Measurements from ENCODE around the gene MEIOSIN.

The MEIOSIN gene

DNA sequence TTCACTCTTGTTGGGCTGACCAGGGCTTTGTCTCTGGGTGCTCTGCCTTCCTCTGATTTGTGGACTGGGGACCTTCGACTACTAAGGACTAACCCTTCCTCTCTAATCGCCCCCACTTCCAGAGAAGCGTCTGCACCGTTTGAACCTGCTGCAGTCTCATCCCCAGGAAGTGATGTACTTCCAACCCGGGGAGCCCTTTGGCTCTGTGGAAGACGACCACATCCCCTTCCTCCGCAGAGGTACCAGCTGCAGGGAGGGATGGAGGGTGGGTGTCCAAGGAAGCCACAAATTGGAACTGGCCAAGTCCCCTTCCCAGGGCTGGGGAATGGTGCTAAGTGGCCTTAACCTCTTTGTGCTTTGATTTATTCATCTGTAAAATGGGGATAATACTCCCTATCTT lies 31.6 kb upstream of the MEIOSIN start:
- TF ChIP-seq YY1 (IDR thresholded peaks at IDR 0.05; ENCODE audit: insufficient read depth, insufficient read length) (no peak), SUZ12 (IDR thresholded peaks at IDR 0.05; ENCODE audit: extremely low read depth, insufficient read depth, insufficient read length) (no peak), ZNF274 (IDR thresholded peaks at IDR 0.05; ENCODE audit: low read depth, low read length) (no peak)
- Histone ChIP-seq H3K9me3 (ENCODE audit: insufficient read depth, low read length) (no peaks in the 10 kb centered on the region), H3K4me1 (ENCODE audit: insufficient read depth, insufficient read length) (no peaks in the 10 kb centered on the region), H3K27me3 (ENCODE audit: insufficient read depth, insufficient read length) (no peaks in the 10 kb centered on the region), H3K36me3 (ENCODE audit: insufficient read depth, insufficient read length, low read length) (peaks cover 31% of the 10 kb centered on the region), H3K9ac (ENCODE audit: insufficient read length, low read depth) (no peak overlapping the region), H3K4me3 (ENCODE audit: insufficient read length, low read depth) (no peak overlapping the region)
- no peak for DNase-seq (ENCODE audit: low read depth, low spot score)

DNA sequence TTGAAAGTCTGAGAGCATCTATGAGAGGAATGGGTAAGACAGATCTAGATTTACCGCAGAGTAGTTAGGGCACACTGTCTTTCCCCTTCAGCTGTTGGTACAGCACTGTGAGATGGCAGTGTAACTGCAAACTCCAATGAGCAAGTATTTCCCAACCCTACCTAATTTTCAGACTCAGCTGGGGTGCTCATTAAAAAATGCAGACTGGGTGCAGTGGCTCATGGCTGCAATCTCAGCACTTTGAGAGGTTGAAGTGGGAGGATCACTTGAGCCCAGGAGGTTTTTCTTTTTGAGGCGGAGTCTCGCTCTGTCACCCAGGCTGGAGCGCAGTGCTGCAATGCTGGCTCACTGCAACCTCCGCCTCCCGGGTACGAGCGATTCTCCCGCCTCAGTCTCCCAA lies 28.1 kb upstream of the MEIOSIN start:
- H3K4me1 ChIP-seq (ENCODE audit: insufficient read depth, insufficient read length), result no peaks in the 10 kb centered on the region
- H3K36me3 ChIP-seq (ENCODE audit: insufficient read depth, insufficient read length, low read length), result peaks cover 22% of the 10 kb centered on the region
- no peaks in the 10 kb centered on the region for H3K9me3 ChIP-seq (ENCODE audit: insufficient read depth, low read length)
- H3K4me3 ChIP-seq (ENCODE audit: insufficient read length, low read depth), result no peak overlapping the region
- TF ChIP-seq SUZ12 (IDR thresholded peaks at IDR 0.05; ENCODE audit: extremely low read depth, insufficient read depth, insufficient read length) (no peak), ZNF274 (IDR thresholded peaks at IDR 0.05; ENCODE audit: low read depth, low read length) (no peak), YY1 (IDR thresholded peaks at IDR 0.05; ENCODE audit: insufficient read depth, insufficient read length) (no peak)
- DNase-seq (ENCODE audit: low read depth, low spot score), result no peak
- H3K9ac ChIP-seq (ENCODE audit: insufficient read length, low read depth), result no peak overlapping the region
- H3K27me3 ChIP-seq (ENCODE audit: insufficient read depth, insufficient read length), result no peaks in the 10 kb centered on the region

DNA sequence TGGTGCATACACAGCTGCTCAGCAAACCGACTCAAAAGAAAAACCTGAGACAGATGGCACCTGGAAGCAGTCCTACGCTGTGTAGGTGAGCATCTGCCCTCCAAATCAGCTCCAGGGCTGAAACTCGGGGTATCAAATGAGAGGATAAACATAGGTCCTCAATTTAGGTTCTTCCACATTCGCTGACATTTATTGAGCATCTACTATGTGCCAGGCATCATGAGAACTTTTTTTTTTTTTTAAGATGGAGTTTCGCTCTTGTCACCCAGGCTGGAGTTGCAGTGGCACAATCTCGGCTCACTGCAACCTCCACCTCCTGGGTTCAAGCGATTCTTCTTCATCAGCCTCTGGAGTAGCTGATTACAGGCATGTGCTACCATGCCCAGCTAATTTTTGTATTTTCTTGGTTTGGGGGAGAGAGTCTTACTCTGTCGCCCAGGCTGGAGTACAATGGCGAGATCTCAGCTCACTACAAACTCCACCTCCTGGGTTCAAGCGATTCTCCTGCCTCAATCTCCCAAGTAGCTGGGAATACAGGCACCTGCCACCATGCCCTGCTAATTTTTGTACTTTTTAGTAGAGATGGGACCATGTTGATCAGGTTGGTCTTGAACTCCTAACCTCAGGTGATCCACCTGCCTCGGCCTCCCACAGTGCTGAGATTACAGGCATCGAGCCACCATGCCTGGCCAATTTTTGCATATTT lies 27.4 kb upstream of the MEIOSIN start:
- DNase-seq (ENCODE audit: low read depth, low spot score), result no peak
- H3K4me1 ChIP-seq (ENCODE audit: insufficient read depth, insufficient read length), result no peaks in the 10 kb centered on the region
- no peaks in the 10 kb centered on the region for H3K9me3 ChIP-seq (ENCODE audit: insufficient read depth, low read length)
- no peak overlapping the region for H3K9ac ChIP-seq (ENCODE audit: insufficient read length, low read depth)
- no peak for TF ChIP-seq SUZ12 (IDR thresholded peaks at IDR 0.05; ENCODE audit: extremely low read depth, insufficient read depth, insufficient read length)
- no peak for TF ChIP-seq ZNF274 (IDR thresholded peaks at IDR 0.05; ENCODE audit: low read depth, low read length)
- TF ChIP-seq YY1 (IDR thresholded peaks at IDR 0.05; ENCODE audit: insufficient read depth, insufficient read length), result no peak
- no peak overlapping the region for H3K4me3 ChIP-seq (ENCODE audit: insufficient read length, low read depth)
- H3K27me3 ChIP-seq (ENCODE audit: insufficient read depth, insufficient read length), result no peaks in the 10 kb centered on the region
- peaks cover 23% of the 10 kb centered on the region for H3K36me3 ChIP-seq (ENCODE audit: insufficient read depth, insufficient read length, low read length)

DNA sequence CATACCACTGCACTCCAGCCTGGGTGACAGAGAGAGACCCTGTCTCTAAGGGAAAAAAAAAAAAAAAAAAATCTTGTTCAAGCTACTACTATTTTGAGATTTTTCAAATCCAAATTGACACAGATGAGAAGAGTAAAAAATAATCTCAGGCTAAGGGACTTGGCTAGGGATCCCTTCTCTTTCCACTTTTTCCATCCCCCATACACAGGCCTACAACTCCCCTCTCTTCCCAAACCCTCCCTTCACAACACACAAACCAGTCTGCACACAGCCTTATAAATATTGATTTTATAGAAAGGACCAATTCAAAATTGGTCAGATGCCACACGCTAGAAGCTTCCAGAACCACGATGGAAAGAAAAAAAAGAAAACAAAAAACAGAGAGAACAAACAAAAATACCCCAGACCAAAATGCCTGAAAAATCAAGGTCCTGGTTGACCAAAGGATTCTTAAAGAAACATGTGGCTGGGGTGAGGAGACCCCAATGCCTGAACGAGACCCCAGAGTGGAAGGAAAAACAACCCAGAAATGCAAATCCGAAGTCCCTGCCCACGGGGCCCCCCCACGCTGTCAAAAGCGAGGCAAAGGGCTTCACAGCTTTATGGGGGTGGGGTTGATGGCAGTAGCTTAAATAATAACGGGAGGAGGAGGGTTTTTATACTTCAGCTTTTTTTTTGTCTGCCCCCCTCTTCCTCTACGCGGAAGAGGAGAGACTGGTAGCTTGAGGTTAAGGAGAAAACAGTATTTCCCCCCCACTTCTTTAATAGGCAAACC lies 22.7 kb upstream of the MEIOSIN start:
- no peak overlapping the region for H3K4me3 ChIP-seq (ENCODE audit: insufficient read length, low read depth)
- H3K9ac ChIP-seq (ENCODE audit: insufficient read length, low read depth), result no peak overlapping the region
- DNase-seq (ENCODE audit: low read depth, low spot score), result no peak
- TF ChIP-seq SUZ12 (IDR thresholded peaks at IDR 0.05; ENCODE audit: extremely low read depth, insufficient read depth, insufficient read length) (no peak), ZNF274 (IDR thresholded peaks at IDR 0.05; ENCODE audit: low read depth, low read length) (no peak), YY1 (IDR thresholded peaks at IDR 0.05; ENCODE audit: insufficient read depth, insufficient read length) (no peak)
- no peaks in the 10 kb centered on the region for H3K9me3 ChIP-seq (ENCODE audit: insufficient read depth, low read length)
- peaks cover 4% of the 10 kb centered on the region for H3K4me1 ChIP-seq (ENCODE audit: insufficient read depth, insufficient read length)
- H3K36me3 ChIP-seq (ENCODE audit: insufficient read depth, insufficient read length, low read length), result peaks cover 31% of the 10 kb centered on the region
- H3K27me3 ChIP-seq (ENCODE audit: insufficient read depth, insufficient read length), result no peaks in the 10 kb centered on the region

DNA sequence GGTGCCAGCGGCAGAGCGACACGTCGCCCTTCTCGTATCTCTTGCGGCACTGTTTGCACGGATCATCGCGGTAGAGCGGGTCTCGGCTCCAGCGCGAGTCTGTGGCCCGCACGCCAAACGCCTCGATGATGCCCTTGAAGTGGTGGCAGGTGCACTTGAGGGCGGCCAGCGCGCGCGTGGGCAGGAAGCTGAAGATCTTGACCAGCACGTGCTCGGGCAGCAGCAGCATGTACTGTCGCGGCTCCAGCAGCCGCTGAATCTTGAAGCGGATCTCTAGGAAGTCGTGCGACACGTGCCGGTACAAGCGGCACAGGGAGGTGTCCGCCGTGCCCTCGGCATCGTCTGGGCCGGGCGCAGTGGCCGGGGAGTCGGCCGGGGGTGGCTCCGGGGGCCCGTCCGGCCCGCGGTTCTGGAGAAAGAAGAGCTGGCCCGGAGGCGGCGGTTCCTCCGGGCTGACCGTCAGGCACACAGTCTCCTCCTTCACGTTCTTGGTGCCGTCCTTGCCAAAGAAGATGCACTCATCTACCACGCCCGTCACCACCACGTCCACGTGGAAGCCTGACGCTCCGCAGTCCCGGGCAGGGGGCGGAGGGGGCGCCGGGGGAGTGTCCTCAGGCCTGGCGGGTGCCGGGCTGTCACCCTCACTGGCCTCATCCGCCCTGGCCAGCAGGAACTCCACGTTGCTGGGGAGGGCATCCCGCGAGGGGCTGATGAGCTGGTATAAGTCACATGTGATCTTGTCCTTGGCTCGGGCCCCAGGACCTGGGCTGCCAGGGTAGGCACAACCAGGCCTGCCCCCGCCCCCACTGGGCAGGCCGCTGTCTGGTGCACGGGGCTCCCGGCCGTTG lies 21.2 kb upstream of the MEIOSIN start:
- no peaks in the 10 kb centered on the region for H3K9me3 ChIP-seq (ENCODE audit: insufficient read depth, low read length)
- H3K27me3 ChIP-seq (ENCODE audit: insufficient read depth, insufficient read length), result no peaks in the 10 kb centered on the region
- DNase-seq (ENCODE audit: low read depth, low spot score), result no peak
- TF ChIP-seq YY1 (IDR thresholded peaks at IDR 0.05; ENCODE audit: insufficient read depth, insufficient read length) (no peak), ZNF274 (IDR thresholded peaks at IDR 0.05; ENCODE audit: low read depth, low read length) (no peak), SUZ12 (IDR thresholded peaks at IDR 0.05; ENCODE audit: extremely low read depth, insufficient read depth, insufficient read length) (no peak)
- H3K9ac ChIP-seq (ENCODE audit: insufficient read length, low read depth), result no peak overlapping the region
- peaks cover 4% of the 10 kb centered on the region for H3K4me1 ChIP-seq (ENCODE audit: insufficient read depth, insufficient read length)
- H3K4me3 ChIP-seq (ENCODE audit: insufficient read length, low read depth), result no peak overlapping the region
- peaks cover 31% of the 10 kb centered on the region for H3K36me3 ChIP-seq (ENCODE audit: insufficient read depth, insufficient read length, low read length)

DNA sequence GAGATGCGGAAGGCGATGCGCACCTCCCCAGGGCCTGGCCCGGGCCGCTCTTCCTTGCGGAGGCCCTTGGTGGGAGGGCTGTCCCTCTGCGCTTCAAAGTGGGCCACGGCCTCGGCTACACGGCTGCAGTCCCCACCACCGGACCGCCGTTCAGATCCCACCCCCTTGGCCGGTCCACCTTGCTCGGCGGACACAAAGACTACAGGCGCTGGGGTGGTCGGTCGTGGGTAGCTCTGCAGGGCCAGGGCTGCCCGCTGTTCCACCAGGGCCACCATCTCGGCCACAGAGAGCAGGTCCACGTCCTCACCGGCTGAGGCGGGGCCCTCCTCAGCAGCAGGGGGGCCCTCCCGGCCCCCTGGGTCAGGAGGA lies 20.6 kb upstream of the MEIOSIN start:
- TF ChIP-seq SUZ12 (IDR thresholded peaks at IDR 0.05; ENCODE audit: extremely low read depth, insufficient read depth, insufficient read length) (no peak), YY1 (IDR thresholded peaks at IDR 0.05; ENCODE audit: insufficient read depth, insufficient read length) (no peak), ZNF274 (IDR thresholded peaks at IDR 0.05; ENCODE audit: low read depth, low read length) (no peak)
- Histone ChIP-seq H3K9me3 (ENCODE audit: insufficient read depth, low read length) (no peaks in the 10 kb centered on the region), H3K4me3 (ENCODE audit: insufficient read length, low read depth) (no peak overlapping the region), H3K9ac (ENCODE audit: insufficient read length, low read depth) (no peak overlapping the region), H3K4me1 (ENCODE audit: insufficient read depth, insufficient read length) (peaks cover 4% of the 10 kb centered on the region), H3K36me3 (ENCODE audit: insufficient read depth, insufficient read length, low read length) (peaks cover 31% of the 10 kb centered on the region), H3K27me3 (ENCODE audit: insufficient read depth, insufficient read length) (no peaks in the 10 kb centered on the region)
- DNase-seq (ENCODE audit: low read depth, low spot score), result no peak
